Astrocyte (in vitro differentiated cells and primary cell): Measurements from ENCODE around the gene TEKT3. TPM values are rescaled to one million over a fixed set of nuclear protein-coding genes. Genes with fewer than 3 reads are reported as not detected.

Experiments used
- DNase-seq: peaks from one replicate; pipeline ENCODE4 v3.0.0-alpha.2; 2010; ENCODE audit warnings: low read depth
- FAIRE-seq: peaks from 2 replicates; lab custom pipeline; 2011; peaks lifted over from hg19 to GRCh38; lab: Jason Lieb, UNC
- H2AFZ ChIP-seq: 2 replicates; pipeline ENCODE4 v1.6.0; 2012; ENCODE audit warnings: low read depth, low read length, inconsistent platforms
- H3K27ac ChIP-seq: 2 replicates; pipeline ENCODE4 v1.5.1; 2011; ENCODE audit warnings: low read depth, low read length, inconsistent platforms
- H3K27me3 ChIP-seq: 2 replicates; pipeline ENCODE4 v1.6.0; 2011; ENCODE audit warnings: low read length, inconsistent platforms; ENCODE audit not compliant: insufficient read depth
- H3K36me3 ChIP-seq: 2 replicates; pipeline ENCODE4 v1.5.1; 2011; ENCODE audit warnings: low read length, inconsistent platforms; ENCODE audit not compliant: insufficient read depth
- H3K4me1 ChIP-seq: 2 replicates; pipeline ENCODE4 v1.5.1; 2011; ENCODE audit warnings: low read length, inconsistent platforms; ENCODE audit not compliant: insufficient read depth
- H3K4me2 ChIP-seq: 2 replicates; pipeline ENCODE4 v1.6.0; 2012; ENCODE audit warnings: low read length, inconsistent platforms
- H3K4me3 ChIP-seq: 2 replicates; pipeline ENCODE4 v1.5.1; 2011; ENCODE audit warnings: low read depth, mild to moderate bottlenecking, low read length, inconsistent platforms; ENCODE audit not compliant: insufficient read depth
- H3K79me2 ChIP-seq: 2 replicates; pipeline ENCODE4 v1.6.0; 2012; ENCODE audit warnings: mild to moderate bottlenecking, low read length, inconsistent platforms; ENCODE audit not compliant: insufficient read depth
- H3K9ac ChIP-seq: 2 replicates; pipeline ENCODE4 v1.6.0; 2012; ENCODE audit warnings: mild to moderate bottlenecking, low read length, inconsistent platforms
- H3K9me3 ChIP-seq: 2 replicates; pipeline ENCODE4 v1.5.1; 2012; ENCODE audit warnings: low read depth, mild to moderate bottlenecking, low read length, inconsistent platforms; ENCODE audit not compliant: insufficient read depth
- H4K20me1 ChIP-seq: 2 replicates; pipeline ENCODE4 v1.6.0; 2012; ENCODE audit warnings: low read length, inconsistent platforms; ENCODE audit not compliant: insufficient read depth
- H3K27ac Mint-ChIP-seq: one replicate; pipeline ENCODE4 v1.8.0; 2021; ENCODE audit warnings: mild to moderate bottlenecking, mixed read lengths; ENCODE audit not compliant: unreplicated experiment
- H3K27me3 Mint-ChIP-seq: one replicate; pipeline ENCODE4 v1.8.0; 2021; ENCODE audit warnings: low read depth, mixed read lengths; ENCODE audit not compliant: unreplicated experiment
- H3K36me3 Mint-ChIP-seq: one replicate; pipeline ENCODE4 v1.8.0; 2021; ENCODE audit warnings: low read depth, mixed read lengths; ENCODE audit not compliant: unreplicated experiment
- H3K4me1 Mint-ChIP-seq: one replicate; pipeline ENCODE4 v1.8.0; 2021; ENCODE audit warnings: low read depth, mixed read lengths; ENCODE audit not compliant: unreplicated experiment
- H3K4me3 Mint-ChIP-seq: one replicate; pipeline ENCODE4 v1.8.0; 2021; ENCODE audit warnings: mild to moderate bottlenecking, moderate library complexity, mixed read lengths; ENCODE audit not compliant: unreplicated experiment
- H3K9me3 Mint-ChIP-seq: one replicate; pipeline ENCODE4 v1.8.0; 2021; ENCODE audit warnings: mild to moderate bottlenecking, mixed read lengths; ENCODE audit not compliant: unreplicated experiment
- EZH2 ChIP-seq: IDR thresholded peaks from 2 replicates; pipeline ENCODE4 v1.6.1; 2012; ENCODE audit warnings: mild to moderate bottlenecking, low read length, inconsistent platforms; ENCODE audit not compliant: insufficient read depth
- total RNA-seq: library from RNA; stranded (reverse); gene quantifications from 2 replicates; pipeline ENCODE4 v1.2.1, GENCODE V29; 2021
- TF ChIP-seq, protein P1 (sequence below): IDR thresholded peaks from 2 replicates; pipeline ENCODE4 v1.5.1; 2011; ENCODE audit warnings: low read depth, mild to moderate bottlenecking, inconsistent platforms, low read length, moderate library complexity; ENCODE audit not compliant: insufficient read depth

Gene TEKT3
- total RNA-seq, 1 donor from 2014 or later, result not detected

DNA sequence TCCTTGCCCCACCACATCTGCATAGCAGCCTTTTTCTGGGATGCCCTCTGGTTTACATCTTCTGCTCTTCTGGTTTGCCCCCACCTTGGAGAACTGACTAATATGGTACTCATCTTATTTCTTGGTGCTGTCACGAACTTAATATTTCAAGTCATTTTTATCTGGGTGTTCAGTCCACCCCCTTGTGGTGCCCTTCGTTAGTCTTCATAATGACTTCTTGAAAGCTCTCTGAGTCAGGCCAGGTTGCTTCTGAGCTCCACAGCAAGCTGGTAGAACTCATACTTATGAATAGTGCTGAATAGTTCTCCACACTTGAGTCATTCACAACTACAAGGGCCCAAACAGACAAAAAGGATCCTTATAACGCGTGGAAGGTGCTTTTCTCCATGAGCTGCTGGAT is 35.8 kb upstream of the TEKT3 start:
- peak overlapping the region; percentile 70 for H3K4me3 Mint-ChIP-seq
- no peaks in the 10 kb centered on the region for H3K9me3 Mint-ChIP-seq
- no peak for FAIRE-seq
- H3K79me2 ChIP-seq, result no peaks in the 10 kb centered on the region
- peak; percentile 77 for DNase-seq
- H4K20me1 ChIP-seq, result no peaks in the 10 kb centered on the region
- H3K4me3 ChIP-seq, result peak overlapping the region; percentile 42
- H3K9me3 ChIP-seq, result no peaks in the 10 kb centered on the region
- no peak for TF ChIP-seq EZH2
- TF ChIP-seq, protein P1, sequence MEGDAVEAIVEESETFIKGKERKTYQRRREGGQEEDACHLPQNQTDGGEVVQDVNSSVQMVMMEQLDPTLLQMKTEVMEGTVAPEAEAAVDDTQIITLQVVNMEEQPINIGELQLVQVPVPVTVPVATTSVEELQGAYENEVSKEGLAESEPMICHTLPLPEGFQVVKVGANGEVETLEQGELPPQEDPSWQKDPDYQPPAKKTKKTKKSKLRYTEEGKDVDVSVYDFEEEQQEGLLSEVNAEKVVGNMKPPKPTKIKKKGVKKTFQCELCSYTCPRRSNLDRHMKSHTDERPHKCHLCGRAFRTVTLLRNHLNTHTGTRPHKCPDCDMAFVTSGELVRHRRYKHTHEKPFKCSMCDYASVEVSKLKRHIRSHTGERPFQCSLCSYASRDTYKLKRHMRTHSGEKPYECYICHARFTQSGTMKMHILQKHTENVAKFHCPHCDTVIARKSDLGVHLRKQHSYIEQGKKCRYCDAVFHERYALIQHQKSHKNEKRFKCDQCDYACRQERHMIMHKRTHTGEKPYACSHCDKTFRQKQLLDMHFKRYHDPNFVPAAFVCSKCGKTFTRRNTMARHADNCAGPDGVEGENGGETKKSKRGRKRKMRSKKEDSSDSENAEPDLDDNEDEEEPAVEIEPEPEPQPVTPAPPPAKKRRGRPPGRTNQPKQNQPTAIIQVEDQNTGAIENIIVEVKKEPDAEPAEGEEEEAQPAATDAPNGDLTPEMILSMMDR, result peak; percentile 35
- H3K36me3 ChIP-seq, result no peaks in the 10 kb centered on the region
- no peaks in the 10 kb centered on the region for H3K27me3 ChIP-seq
- H3K9ac ChIP-seq, result peak overlapping the region; percentile 62
- H3K36me3 Mint-ChIP-seq, result no peaks in the 10 kb centered on the region
- peak overlapping the region; percentile 85 for H3K4me2 ChIP-seq
- H3K4me1 Mint-ChIP-seq, result peaks cover 9% of the 10 kb centered on the region
- H3K27ac Mint-ChIP-seq, result peak overlapping the region; percentile 59
- peaks cover 16% of the 10 kb centered on the region for H3K4me1 ChIP-seq
- no peaks in the 10 kb centered on the region for H3K27me3 Mint-ChIP-seq
- peak overlapping the region; percentile 74 for H3K27ac ChIP-seq
- H2AFZ ChIP-seq, result peak overlapping the region; percentile 61

DNA sequence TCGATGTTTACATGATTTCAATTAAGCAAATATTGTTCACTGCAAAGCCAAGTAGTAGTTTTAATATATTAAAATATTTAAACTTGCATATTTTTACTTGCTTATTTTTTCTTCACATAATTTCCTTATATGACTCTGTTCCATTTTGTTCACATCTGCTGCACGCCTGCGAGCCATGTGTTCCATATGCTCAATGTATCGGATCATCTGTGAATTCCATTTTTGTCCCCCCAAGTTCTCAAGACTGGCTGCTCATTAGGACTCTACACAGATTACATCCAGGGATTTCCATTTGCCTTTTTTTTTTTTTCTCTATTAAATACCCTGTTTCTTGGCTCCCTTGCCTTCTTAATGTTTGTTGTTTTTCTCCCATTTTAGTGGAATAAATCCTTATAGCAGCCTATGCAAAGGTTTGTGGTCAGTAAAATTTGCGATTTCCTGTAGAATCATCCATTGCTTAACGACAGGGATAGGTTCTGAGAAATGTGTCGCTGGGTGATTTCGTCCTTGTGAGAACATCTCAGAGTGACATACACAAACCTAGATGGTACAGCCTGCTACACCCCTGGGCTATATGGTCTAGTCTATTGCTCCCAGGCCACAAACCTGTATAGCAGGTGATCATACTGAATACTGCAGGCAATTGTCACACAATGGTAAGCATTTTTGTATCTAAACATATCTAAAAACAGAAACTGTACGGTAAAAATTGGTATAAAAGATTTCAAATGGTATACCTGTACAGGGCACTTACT is 30.2 kb upstream of the TEKT3 start:
- H3K36me3 Mint-ChIP-seq, result no peaks in the 10 kb centered on the region
- H3K4me3 Mint-ChIP-seq, result no peak overlapping the region
- no peak overlapping the region for H3K4me2 ChIP-seq
- no peaks in the 10 kb centered on the region for H3K4me1 ChIP-seq
- H4K20me1 ChIP-seq, result no peaks in the 10 kb centered on the region
- no peaks in the 10 kb centered on the region for H3K9me3 ChIP-seq
- DNase-seq (no peak), FAIRE-seq (no peak)
- no peak overlapping the region for H3K27ac ChIP-seq
- no peak for TF ChIP-seq EZH2
- TF ChIP-seq, protein P1, result no peak
- H3K36me3 ChIP-seq, result no peaks in the 10 kb centered on the region
- H3K79me2 ChIP-seq, result no peaks in the 10 kb centered on the region
- H3K4me1 Mint-ChIP-seq, result no peaks in the 10 kb centered on the region
- no peak overlapping the region for H3K27ac Mint-ChIP-seq
- H3K27me3 ChIP-seq, result no peaks in the 10 kb centered on the region
- H3K9me3 Mint-ChIP-seq, result no peaks in the 10 kb centered on the region
- H2AFZ ChIP-seq, result no peak overlapping the region
- peaks cover 2% of the 10 kb centered on the region for H3K27me3 Mint-ChIP-seq
- no peak overlapping the region for H3K4me3 ChIP-seq
- no peak overlapping the region for H3K9ac ChIP-seq

DNA sequence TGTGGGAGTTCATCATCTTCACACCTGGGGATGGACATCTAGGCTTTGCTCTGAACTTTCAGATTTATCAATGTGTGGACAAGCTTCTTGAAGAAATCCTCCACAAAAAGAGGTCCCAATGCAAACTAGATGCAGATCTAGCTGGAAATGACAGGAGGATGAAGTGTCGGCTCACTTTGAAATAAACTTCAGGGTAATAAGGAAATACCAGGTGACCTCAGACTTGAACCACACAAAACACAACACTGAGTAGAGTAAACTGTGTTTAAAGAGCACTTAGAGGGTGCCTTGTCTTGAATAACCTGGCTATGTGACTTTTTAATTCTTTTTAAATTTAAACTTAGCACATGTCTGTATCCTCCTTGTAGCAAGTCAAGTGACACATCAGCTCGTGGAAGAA is 27.2 kb upstream of the TEKT3 start:
- no peaks in the 10 kb centered on the region for H3K27me3 ChIP-seq
- no peaks in the 10 kb centered on the region for H4K20me1 ChIP-seq
- no peaks in the 10 kb centered on the region for H3K9me3 ChIP-seq
- H3K27ac ChIP-seq, result no peak overlapping the region
- H3K4me2 ChIP-seq, result no peak overlapping the region
- Mint-ChIP-seq H3K4me1 (no peaks in the 10 kb centered on the region), H3K27me3 (peaks cover 2% of the 10 kb centered on the region), H3K4me3 (no peak overlapping the region), H3K36me3 (no peaks in the 10 kb centered on the region), H3K9me3 (peaks cover 3% of the 10 kb centered on the region), H3K27ac (no peak overlapping the region)
- H3K4me1 ChIP-seq, result no peaks in the 10 kb centered on the region
- no peak for FAIRE-seq
- TF ChIP-seq, protein P1, result no peak
- TF ChIP-seq EZH2, result no peak
- H3K79me2 ChIP-seq, result no peaks in the 10 kb centered on the region
- no peaks in the 10 kb centered on the region for H3K36me3 ChIP-seq
- H3K9ac ChIP-seq, result no peak overlapping the region
- no peak overlapping the region for H2AFZ ChIP-seq
- no peak for DNase-seq
- H3K4me3 ChIP-seq, result no peak overlapping the region
